GM13976 (cell line): ENCODE data around the gene RAB11FIP3.

Source experiments
- DNase-seq: peaks from one replicate; pipeline ENCODE4 v3.0.0; 2012; ENCODE audit warnings: low spot score
- in situ Hi-C: fragments of 300-500 bp; cut with MboI; formaldehyde crosslinking; loops from one replicate; pipeline ENCODE4 v1.12.0; 2022; ENCODE audit warnings: low sequenced_read_pairs, mixed read lengths, inconsistent platforms; ENCODE audit not compliant: unreplicated experiment
- TF ChIP-seq, protein P1 (sequence below): IDR thresholded peaks from 2 replicates; pipeline ENCODE4 v1.5.1; 2012; ENCODE audit warnings: borderline replicate concordance, mild to moderate bottlenecking; ENCODE audit not compliant: insufficient read depth; ENCODE audit errors: extremely low read depth, missing control alignments, control extremely low read depth

Gene RAB11FIP3

DNA sequence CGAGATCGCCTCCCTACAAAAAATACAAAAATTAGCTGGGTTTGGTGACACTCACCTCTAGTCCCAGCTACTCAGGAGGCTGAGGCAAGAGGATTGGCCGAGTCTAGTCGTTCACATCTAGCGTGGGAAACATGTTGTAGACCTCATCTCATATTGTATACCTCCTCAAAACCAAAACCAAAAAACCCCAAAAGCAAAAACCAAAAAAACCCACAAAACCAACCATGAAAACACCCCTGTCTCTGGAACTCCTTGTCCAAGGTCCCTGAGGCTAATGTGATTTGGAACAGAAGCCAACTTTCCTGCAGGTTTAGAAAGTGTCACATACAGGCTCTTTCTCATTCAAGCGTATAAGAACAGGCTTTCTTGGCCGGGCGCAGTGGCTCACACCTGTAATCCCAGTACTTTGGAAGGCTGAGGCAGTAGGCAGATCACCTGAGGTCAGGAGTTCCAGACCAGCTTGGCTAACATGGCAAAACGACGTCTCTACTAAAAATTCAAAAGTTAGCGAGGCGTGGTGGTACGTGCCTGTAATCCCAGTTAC lies 29.0 kb downstream of the RAB11FIP3 start:
- no peak for DNase-seq
- TF ChIP-seq, protein P1, sequence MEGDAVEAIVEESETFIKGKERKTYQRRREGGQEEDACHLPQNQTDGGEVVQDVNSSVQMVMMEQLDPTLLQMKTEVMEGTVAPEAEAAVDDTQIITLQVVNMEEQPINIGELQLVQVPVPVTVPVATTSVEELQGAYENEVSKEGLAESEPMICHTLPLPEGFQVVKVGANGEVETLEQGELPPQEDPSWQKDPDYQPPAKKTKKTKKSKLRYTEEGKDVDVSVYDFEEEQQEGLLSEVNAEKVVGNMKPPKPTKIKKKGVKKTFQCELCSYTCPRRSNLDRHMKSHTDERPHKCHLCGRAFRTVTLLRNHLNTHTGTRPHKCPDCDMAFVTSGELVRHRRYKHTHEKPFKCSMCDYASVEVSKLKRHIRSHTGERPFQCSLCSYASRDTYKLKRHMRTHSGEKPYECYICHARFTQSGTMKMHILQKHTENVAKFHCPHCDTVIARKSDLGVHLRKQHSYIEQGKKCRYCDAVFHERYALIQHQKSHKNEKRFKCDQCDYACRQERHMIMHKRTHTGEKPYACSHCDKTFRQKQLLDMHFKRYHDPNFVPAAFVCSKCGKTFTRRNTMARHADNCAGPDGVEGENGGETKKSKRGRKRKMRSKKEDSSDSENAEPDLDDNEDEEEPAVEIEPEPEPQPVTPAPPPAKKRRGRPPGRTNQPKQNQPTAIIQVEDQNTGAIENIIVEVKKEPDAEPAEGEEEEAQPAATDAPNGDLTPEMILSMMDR = no peak
- in situ Hi-C loops = no loop called here

DNA sequence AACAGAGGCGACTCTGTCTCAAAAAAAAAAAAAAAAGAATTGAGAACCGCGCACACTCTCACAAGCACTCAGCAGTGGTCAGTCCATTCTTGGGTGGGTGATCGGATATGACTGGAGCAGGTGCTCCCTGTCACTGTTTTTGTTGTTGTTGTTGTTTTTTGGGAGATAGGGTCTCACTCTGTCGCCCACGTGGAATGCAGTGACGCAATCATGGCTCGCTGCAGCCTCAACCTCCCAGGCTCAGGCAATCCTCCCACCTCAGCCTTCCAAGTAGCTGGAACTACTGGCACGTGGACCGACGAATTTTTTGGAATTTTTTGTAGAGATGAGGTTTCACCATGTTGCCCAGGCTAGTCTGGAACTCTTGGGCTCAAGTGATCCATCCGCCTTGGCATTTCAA lies 30.0 kb downstream of the RAB11FIP3 start:
- in situ Hi-C loops = no loop called here
- DNase-seq = no peak
- TF ChIP-seq, protein P1 = no peak

DNA sequence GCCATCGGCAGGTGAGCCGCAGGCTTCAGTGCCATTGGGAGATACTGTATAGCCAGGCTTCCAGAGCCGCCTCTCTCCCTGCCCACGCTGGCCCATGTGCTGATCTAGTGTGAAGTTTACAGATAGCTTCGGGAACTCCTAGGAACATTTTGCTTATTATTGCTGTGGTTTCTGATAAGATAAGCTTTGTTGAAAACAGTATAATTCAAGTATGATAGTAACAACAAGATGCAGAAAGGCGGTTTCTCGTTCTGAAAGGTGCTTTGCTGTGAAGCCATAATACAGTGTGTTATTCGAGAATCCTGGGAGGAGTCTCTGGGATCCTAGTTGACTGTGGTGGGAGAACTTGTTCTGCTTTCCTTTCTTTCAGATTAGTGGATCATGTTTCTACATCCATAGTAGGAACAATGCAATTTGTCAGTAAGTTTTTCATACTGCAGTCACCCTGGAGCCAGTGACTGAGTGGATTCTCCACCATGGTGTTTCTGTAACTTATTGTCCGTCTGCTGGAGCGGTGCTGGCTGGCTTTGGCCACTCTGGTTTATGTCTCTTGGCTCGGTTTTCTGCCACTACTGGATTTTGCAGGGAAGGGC lies 31.5 kb downstream of the RAB11FIP3 start:
- TF ChIP-seq, protein P1 = no peak
- in situ Hi-C loops = no loop called here
- no peak for DNase-seq

DNA sequence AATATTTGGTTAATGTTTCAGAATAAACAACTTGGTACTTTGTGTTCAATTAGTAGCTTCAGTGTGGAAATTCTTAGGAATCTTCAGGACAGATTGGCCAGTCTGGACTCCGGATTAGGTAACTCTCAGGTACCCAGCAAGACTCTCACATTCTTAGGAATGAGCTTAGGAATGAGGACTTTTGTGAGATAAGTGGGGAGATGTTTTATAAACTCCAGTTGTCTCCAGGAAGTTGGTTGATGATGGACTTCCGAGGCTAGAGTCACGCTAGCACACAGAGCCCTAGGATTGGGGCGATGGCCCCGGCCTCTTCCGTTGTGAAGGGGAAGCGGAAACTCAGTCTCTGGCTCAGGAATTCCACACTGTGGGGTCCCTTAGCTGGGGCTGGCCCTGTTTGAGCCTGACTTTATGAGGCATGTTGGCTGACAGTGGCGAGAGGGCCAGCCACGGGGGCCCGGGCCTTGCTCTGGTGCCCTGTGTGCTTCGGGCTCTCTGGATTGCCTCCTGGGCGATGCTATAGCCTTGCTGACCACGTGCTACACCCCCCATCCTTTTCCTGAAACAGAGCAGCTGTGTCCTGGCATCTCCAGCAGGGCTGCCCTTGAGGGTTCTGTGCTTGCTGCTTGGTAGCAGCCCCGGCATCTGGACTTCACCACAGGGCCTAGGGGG lies 32.4 kb downstream of the RAB11FIP3 start:
- TF ChIP-seq, protein P1 = no peak
- in situ Hi-C loops = no loop called here
- DNase-seq = no peak

DNA sequence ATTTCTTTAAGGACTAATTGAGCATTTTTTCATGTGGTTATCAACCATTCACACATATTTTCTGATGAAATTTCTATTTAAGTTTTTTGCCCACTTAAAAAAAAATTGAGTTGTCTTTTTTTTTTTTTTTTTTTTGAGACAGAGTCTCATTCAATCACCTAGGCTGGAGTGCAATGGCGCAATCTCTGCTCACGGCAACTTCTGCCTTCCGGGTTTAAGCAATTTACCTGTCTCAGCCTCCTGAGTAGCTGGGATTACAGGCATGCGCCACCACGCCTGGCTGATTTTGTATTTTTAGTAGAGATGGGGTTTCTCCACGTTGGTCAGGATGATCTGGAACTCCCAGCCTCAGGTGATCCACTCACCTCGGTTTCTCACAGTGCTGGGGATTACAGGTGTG lies 34.3 kb downstream of the RAB11FIP3 start:
- TF ChIP-seq, protein P1 = no peak
- DNase-seq = no peak
- in situ Hi-C loops = no loop called here

- in situ Hi-C loops = no loop called here
- TF ChIP-seq, protein P1 = no peak
- DNase-seq = no peak
Measured at GRCh38 chr16:460787-461186, 35.3 kb downstream of the RAB11FIP3 start.
